K562 (cell line): ENCODE results near the gene SOX6. TPM values are rescaled to one million over a fixed set of nuclear protein-coding genes. Genes with fewer than 3 reads are reported as not detected.

ENCODE experiments used
- BDP1 ChIP-seq: IDR thresholded peaks from 3 replicates; pipeline ENCODE4 v1.6.1; 2011; ENCODE audit not compliant: insufficient read length, insufficient read depth
- BMI1 ChIP-seq: fragments of 150-350 bp; IDR thresholded peaks from 2 replicates; pipeline ENCODE4 v1.6.1; 2014; ENCODE audit warnings: low read length
- ERF ChIP-seq: fragments of 450-650 bp; formaldehyde crosslinking; IDR thresholded peaks from 2 replicates; pipeline ENCODE4 v1.4.0; 2020; ENCODE audit warnings: mild to moderate bottlenecking, mixed read lengths
- PHF21A ChIP-seq: fragments of 450-650 bp; IDR thresholded peaks from 2 replicates; pipeline ENCODE4 v1.6.1; 2017; ENCODE audit warnings: low read depth, borderline replicate concordance
- SFPQ ChIP-seq: fragments of 200-400 bp; formaldehyde crosslinking; IDR thresholded peaks from 2 replicates; pipeline ENCODE4 v1.6.1; 2017; ENCODE audit warnings: mild to moderate bottlenecking, low read depth, low read length, moderate library complexity
- TARDBP ChIP-seq: fragments of 450-650 bp; IDR thresholded peaks from 2 replicates; pipeline ENCODE4 v1.6.1; 2016
- ZBTB40 ChIP-seq, 2 experiments: fragments of 450-650 bp in 1 of 2; sonication (generic) in 1 of 2; formaldehyde crosslinking in 1 of 2; IDR thresholded peaks; 2 replicates each; pipeline versions ENCODE4 v1.7.1 to v1.9.0; 2016 to 2022; ENCODE audit warnings: inconsistent platforms in 1 of 2, mild to moderate bottlenecking in 1 of 2, missing genetic modification reagents in 1 of 2
- ZFX ChIP-seq: sonication (generic); formaldehyde crosslinking; IDR thresholded peaks from 2 replicates; pipeline ENCODE4 v1.8.0; 2022; ENCODE audit warnings: mild to moderate bottlenecking, missing genetic modification reagents, moderate library complexity
- ZNF197 ChIP-seq: fragments of 200-800 bp; sonication (Bioruptor generic); IDR thresholded peaks from 2 replicates; pipeline ENCODE4 v1.6.1; 2016; ENCODE audit warnings: low read depth, missing genetic modification characterization, missing compliant biosample characterization
- ZNF589 ChIP-seq: fragments of 200-800 bp; sonication (Bioruptor generic); IDR thresholded peaks from 2 replicates; pipeline ENCODE4 v1.6.1; 2016; ENCODE audit warnings: low read depth, missing genetic modification characterization, missing compliant biosample characterization
- polyA plus RNA-seq, 8 experiments: library from polyadenylated mRNA; depleted of rRNA in 4 of 8; stranded (reverse) in 5 of 8; unstranded in 3 of 8; fragments of >200 nt; fragmentation: Nextera tagmentation in 2 of 8; fragmentation: Illumina TruSeq in 1 of 8; extraction: Ambion mirVana in 2 of 8; extraction: Trizol in 1 of 8; gene quantifications; 2 replicates each; pipeline versions ENCODE4 v1.2.1 to v1.2.3, GENCODE V29; 2011 to 2014; ENCODE audit warnings: inconsistent platforms in 1 of 8, missing spikeins in 1 of 8
- total RNA-seq, 7 experiments: library from RNA; depleted of rRNA in 6 of 7; stranded (reverse); fragments of >200 nt in 6 of 7; fragmentation: Illumina TruSeq in 2 of 7; extraction: Trizol in 2 of 7; gene quantifications; 2 replicates each; pipeline versions ENCODE4 v1.2.1 to v1.2.3, GENCODE V29; 2011 to 2021; ENCODE audit warnings: low replicate concordance in 1 of 7
- TF ChIP-seq, protein P1 (sequence below): fragments of 450-650 bp; IDR thresholded peaks from 2 replicates; pipeline ENCODE4 v1.6.1; 2017; ENCODE audit warnings: antibody characterized with exemption, mild to moderate bottlenecking

SOX6 gene
- total and polyA plus RNA-seq, 9 of the 15 experiments (the other 6 are each of a cell fraction or from before 2014, with no cell fraction given), result 0.89 to 8.7 (median 5.7) TPM

- TF ChIP-seq ZNF197 (CRISPR knock-in tag) (no peak), ZNF589 (0 out of 2 replicates have a peak, but pooled peaks have one; percentile 49), PHF21A (no peak), SFPQ (no peak), TARDBP (no peak), BDP1 (no peak), ZFX (CRISPR knock-in tag) (no peak), ERF (CRISPR knock-in tag) (no peak), ZBTB40 (IDR thresholded peaks at IDR 0.05) (peak; percentile 29; the same call in 1 of the 2 replicates), ZBTB40 (CRISPR knock-in tag; IDR thresholded peaks at IDR 0.05) (no peak), BMI1 (no peak)
- TF ChIP-seq, protein P1, sequence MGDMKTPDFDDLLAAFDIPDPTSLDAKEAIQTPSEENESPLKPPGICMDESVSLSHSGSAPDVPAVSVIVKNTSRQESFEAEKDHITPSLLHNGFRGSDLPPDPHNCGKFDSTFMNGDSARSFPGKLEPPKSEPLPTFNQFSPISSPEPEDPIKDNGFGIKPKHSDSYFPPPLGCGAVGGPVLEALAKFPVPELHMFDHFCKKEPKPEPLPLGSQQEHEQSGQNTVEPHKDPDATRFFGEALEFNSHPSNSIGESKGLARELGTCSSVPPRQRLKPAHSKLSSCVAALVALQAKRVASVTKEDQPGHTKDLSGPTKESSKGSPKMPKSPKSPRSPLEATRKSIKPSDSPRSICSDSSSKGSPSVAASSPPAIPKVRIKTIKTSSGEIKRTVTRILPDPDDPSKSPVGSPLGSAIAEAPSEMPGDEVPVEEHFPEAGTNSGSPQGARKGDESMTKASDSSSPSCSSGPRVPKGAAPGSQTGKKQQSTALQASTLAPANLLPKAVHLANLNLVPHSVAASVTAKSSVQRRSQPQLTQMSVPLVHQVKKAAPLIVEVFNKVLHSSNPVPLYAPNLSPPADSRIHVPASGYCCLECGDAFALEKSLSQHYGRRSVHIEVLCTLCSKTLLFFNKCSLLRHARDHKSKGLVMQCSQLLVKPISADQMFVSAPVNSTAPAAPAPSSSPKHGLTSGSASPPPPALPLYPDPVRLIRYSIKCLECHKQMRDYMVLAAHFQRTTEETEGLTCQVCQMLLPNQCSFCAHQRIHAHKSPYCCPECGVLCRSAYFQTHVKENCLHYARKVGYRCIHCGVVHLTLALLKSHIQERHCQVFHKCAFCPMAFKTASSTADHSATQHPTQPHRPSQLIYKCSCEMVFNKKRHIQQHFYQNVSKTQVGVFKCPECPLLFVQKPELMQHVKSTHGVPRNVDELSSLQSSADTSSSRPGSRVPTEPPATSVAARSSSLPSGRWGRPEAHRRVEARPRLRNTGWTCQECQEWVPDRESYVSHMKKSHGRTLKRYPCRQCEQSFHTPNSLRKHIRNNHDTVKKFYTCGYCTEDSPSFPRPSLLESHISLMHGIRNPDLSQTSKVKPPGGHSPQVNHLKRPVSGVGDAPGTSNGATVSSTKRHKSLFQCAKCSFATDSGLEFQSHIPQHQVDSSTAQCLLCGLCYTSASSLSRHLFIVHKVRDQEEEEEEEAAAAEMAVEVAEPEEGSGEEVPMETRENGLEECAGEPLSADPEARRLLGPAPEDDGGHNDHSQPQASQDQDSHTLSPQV, result peak; percentile 69; the same call in 1 of the 2 replicates
Measured at GRCh38 chr11:16299884-16300782, 56.2 kb downstream of the SOX6 start (continued).
